Mucosa of stomach (tissue), 1 donor: ENCODE results near the gene TEX53.

Experiments used
- H3K27me3 ChIP-seq: one replicate; pipeline ENCODE4 v1.7.0; 2013; ENCODE audit warnings: mild to moderate bottlenecking, low read length; ENCODE audit not compliant: control insufficient read depth, insufficient read depth
- H3K36me3 ChIP-seq: one replicate; pipeline ENCODE4 v1.7.0; 2013; ENCODE audit warnings: low read length; ENCODE audit not compliant: control insufficient read depth, insufficient read depth
- H3K4me1 ChIP-seq: one replicate; pipeline ENCODE4 v1.7.0; 2013; ENCODE audit warnings: mild to moderate bottlenecking, low read length; ENCODE audit not compliant: control insufficient read depth, insufficient read depth
- H3K4me3 ChIP-seq: one replicate; pipeline ENCODE4 v1.7.0; 2013; ENCODE audit warnings: low read length
- H3K9ac ChIP-seq: one replicate; pipeline ENCODE4 v1.7.0; 2013; ENCODE audit warnings: mild to moderate bottlenecking, low read length, moderate library complexity
- H3K9me3 ChIP-seq: one replicate; pipeline ENCODE4 v1.7.0; 2013; ENCODE audit warnings: mild to moderate bottlenecking, low read length, moderate library complexity; ENCODE audit not compliant: control insufficient read depth
- donor health status: Pancreatic carcinoma.

TEX53 gene

GRCh38 chr9:114676901-114677300 lies 19.3 kb upstream of the TEX53 start:
- Histone ChIP-seq H3K9me3 (no peaks in the 10 kb centered on the region), H3K27me3 (no peaks in the 10 kb centered on the region), H3K36me3 (no peaks in the 10 kb centered on the region), H3K4me3 (no peak overlapping the region), H3K9ac (no peak overlapping the region), H3K4me1 (peaks cover under 1% of the 10 kb centered on the region)

- H3K9me3 ChIP-seq, result no peaks in the 10 kb centered on the region
- no peaks in the 10 kb centered on the region for H3K36me3 ChIP-seq
- no peak overlapping the region for H3K9ac ChIP-seq
- no peaks in the 10 kb centered on the region for H3K27me3 ChIP-seq
- H3K4me3 ChIP-seq, result no peak overlapping the region
- H3K4me1 ChIP-seq, result peaks cover 9% of the 10 kb centered on the region
Measured at GRCh38 chr9:114674798-114675540, 17.4 kb upstream of the TEX53 start.

DNA sequence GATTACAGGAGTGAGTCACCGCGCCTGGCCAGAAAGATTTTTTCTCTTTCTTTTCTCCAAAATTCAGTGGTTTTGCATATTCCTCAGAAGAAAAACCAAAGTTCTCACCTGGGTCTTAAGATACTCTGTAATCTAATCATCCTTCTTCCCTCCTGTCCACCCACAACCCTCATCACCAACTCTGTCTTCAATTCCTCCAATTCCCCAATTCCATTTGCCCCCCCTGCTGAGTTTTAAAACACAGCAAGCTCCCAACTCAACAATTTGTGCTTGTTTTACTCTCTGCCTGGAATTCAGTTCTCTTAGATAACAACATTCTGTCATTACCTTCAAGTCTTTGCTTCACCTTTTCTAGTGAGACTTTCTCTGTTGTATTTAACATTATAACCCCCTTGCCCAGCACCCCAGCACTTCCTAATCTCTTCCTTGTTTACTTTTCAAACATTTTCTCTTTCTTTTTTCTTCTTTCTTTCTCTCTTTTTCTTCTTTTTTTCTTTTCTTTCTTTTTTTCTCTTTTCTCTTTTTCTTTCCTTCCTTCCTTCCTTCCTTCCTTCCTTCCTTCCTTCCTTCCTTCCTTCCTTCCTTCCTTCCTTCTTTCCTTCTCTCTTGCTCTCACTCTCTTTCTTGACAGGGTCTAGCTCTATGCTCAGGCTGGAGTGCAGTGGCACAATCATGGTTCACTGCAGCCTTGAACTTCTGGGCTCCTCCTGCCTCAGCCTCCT lies 16.6 kb upstream of the TEX53 start:
- Histone ChIP-seq H3K27me3 (no peaks in the 10 kb centered on the region), H3K36me3 (no peaks in the 10 kb centered on the region), H3K4me1 (peaks cover 9% of the 10 kb centered on the region), H3K9ac (no peak overlapping the region), H3K4me3 (no peak overlapping the region), H3K9me3 (no peaks in the 10 kb centered on the region)

DNA sequence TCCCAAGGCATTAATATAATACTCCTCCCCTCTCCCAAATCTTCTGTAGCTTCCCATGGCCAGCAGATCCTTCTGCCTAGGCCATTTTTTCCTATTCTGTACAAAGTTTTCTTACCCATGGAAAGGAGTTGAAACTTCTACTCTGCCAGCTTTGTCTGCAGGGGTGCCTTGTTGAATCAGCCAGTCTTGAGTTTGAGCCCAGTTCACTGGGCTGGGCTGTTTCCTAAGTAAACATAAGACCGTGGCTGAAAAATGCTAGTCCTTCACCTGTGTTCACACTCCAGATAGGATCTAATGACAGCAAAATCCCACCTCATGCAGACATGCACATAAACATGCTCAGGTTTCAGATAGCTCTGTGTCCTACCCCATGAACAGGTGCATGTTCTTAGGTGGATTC lies 14.0 kb upstream of the TEX53 start:
- Histone ChIP-seq H3K4me3 (no peak overlapping the region), H3K4me1 (peaks cover 9% of the 10 kb centered on the region), H3K9me3 (no peaks in the 10 kb centered on the region), H3K36me3 (no peaks in the 10 kb centered on the region), H3K9ac (no peak overlapping the region), H3K27me3 (no peaks in the 10 kb centered on the region)

- Histone ChIP-seq H3K9me3 (no peaks in the 10 kb centered on the region), H3K27me3 (no peaks in the 10 kb centered on the region), H3K4me3 (no peak overlapping the region), H3K36me3 (no peaks in the 10 kb centered on the region), H3K9ac (no peak overlapping the region), H3K4me1 (peaks cover 9% of the 10 kb centered on the region)
Measured at GRCh38 chr9:114669961-114670360, 12.4 kb upstream of the TEX53 start.

GRCh38 chr9:114668146-114668545 lies 10.5 kb upstream of the TEX53 start:
- Histone ChIP-seq H3K36me3 (no peaks in the 10 kb centered on the region), H3K27me3 (no peaks in the 10 kb centered on the region), H3K9me3 (no peaks in the 10 kb centered on the region)

DNA sequence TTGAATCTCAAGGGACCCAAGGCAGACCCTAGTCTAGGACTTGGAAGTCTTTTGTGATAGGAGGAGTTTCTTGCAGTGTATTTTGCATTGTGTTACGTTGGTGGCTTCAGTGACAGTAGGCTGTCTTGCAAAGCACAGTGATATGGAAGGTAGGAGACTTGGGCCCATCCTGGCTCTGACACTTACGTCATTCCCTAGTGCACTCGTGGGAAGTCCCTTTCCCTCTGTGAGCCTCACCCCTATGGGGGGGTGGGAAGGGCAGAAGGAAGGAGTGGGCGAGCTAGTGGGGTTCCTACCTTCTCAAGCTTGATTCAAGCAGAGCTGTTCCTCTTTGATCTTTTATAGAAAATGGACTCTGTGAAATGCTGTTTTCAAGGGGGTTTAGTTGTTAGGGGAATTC lies 9.2 kb upstream of the TEX53 start:
- no peaks in the 10 kb centered on the region for H3K36me3 ChIP-seq
- H3K4me1 ChIP-seq, result peaks cover 7% of the 10 kb centered on the region
- peaks cover 11% of the 10 kb centered on the region for H3K27me3 ChIP-seq
- no peak overlapping the region for H3K4me3 ChIP-seq
- no peaks in the 10 kb centered on the region for H3K9me3 ChIP-seq
- no peak overlapping the region for H3K9ac ChIP-seq

More at GRCh38 chr9:114668146-114668545, 10.5 kb upstream of the TEX53 start:
- no peak overlapping the region for H3K9ac ChIP-seq
- peaks cover 9% of the 10 kb centered on the region for H3K4me1 ChIP-seq
- no peak overlapping the region for H3K4me3 ChIP-seq

- Histone ChIP-seq H3K36me3 (no peaks in the 10 kb centered on the region), H3K4me3 (no peak overlapping the region), H3K4me1 (peaks cover 3% of the 10 kb centered on the region), H3K27me3 (peaks cover 15% of the 10 kb centered on the region), H3K9me3 (no peaks in the 10 kb centered on the region), H3K9ac (no peak overlapping the region)
Measured at GRCh38 chr9:114666401-114666800, 8.8 kb upstream of the TEX53 start.

GRCh38 chr9:114664181-114664580 lies 6.6 kb upstream of the TEX53 start:
- Histone ChIP-seq H3K4me1 (no peaks in the 10 kb centered on the region), H3K9ac (no peak overlapping the region), H3K36me3 (no peaks in the 10 kb centered on the region), H3K27me3 (peaks cover 15% of the 10 kb centered on the region), H3K4me3 (no peak overlapping the region), H3K9me3 (no peaks in the 10 kb centered on the region)

DNA sequence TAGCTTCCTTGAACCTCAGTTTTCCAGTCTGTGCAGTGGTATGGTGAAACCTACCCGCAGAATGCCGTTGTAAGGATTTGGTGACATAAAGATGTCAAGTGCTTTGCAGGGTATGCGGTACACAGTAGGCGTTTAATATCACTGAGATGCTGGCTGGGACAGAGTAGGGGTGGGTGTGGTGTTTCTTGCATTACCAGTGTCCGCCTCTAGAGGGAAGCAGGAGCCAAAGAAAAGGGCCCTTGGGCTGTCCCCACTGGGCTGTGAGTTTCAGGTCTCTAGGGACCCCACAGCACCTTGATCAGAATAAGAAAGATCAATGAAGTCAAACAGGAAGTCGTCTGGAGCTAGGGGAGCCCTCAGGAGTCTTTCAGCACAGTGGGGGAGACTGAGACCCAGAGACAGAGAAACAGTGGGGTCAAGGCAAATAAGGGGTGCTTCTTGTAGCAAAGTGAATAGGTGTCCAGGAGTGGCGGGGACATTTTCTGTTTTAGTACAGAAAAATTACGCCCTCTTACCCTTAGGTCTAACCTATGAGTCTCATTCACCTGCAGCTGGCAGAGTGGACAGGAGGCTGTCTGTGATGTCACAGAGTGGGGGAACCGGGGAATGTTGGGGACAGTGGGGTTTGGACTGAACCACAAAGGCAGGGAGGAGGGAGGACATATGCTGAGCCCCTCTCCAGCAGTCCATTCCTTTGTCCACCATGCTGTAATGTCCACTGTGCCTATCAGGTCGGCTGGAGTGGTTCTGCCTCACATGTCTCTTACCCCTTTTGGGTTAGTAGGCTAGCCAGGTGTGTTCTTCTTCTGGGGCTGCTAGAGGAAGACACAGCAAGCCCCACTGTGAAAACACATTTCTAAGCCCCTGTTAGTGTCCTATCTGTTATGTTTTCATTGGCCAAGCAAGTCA lies 4.7 kb upstream of the TEX53 start:
- Histone ChIP-seq H3K4me3 (no peak overlapping the region), H3K27me3 (peaks cover 15% of the 10 kb centered on the region), H3K36me3 (no peaks in the 10 kb centered on the region), H3K4me1 (no peaks in the 10 kb centered on the region), H3K9me3 (no peaks in the 10 kb centered on the region), H3K9ac (no peak overlapping the region)

DNA sequence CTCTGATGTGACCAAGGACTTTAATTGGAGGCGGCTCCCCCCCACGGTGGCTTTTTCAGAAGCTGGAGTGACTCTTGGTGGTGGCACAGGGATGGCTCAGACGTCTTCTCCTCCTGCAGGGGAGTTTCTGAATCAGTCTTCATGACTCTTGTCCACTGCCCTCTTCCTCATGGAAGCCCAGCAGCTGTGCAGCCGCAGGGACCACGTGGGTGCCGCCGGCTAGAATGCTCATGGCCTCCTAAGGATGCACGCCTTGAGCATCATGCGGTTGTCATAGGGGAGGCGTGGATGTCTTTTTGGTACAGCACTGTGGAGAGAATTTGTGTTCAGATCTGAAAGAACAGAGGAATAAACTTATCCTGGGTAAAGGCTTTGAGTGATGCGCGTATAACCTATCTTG lies 1.3 kb downstream of the TEX53 start:
- Histone ChIP-seq H3K9me3 (no peaks in the 10 kb centered on the region), H3K27me3 (no peaks in the 10 kb centered on the region), H3K9ac (no peak overlapping the region), H3K4me1 (no peaks in the 10 kb centered on the region), H3K4me3 (no peak overlapping the region), H3K36me3 (no peaks in the 10 kb centered on the region)

GRCh38 chr9:114655689-114656088 lies 1.9 kb downstream of the TEX53 start:
- no peak overlapping the region for H3K4me3 ChIP-seq
- no peaks in the 10 kb centered on the region for H3K36me3 ChIP-seq
- H3K27me3 ChIP-seq, result no peaks in the 10 kb centered on the region
- no peaks in the 10 kb centered on the region for H3K9me3 ChIP-seq
- H3K9ac ChIP-seq, result no peak overlapping the region
- no peaks in the 10 kb centered on the region for H3K4me1 ChIP-seq
